GM18907 (cell line): ENCODE measurements around the gene AQP10.
A peak's percentile ranks its signal among the peaks of the same experiment; 100 is the strongest.
"Not testable (repeated sequence)": the region's sequence is repeated elsewhere in the genome, so short reads cannot be mapped to it uniquely, and the experiment has no call there.

Experiments used
- ATAC-seq: cut with Tn5 transposase; IDR thresholded peaks from one replicate; pipeline ENCODE4 v1.9.1; 2021; ENCODE audit warnings: mild to moderate bottlenecking, moderate library complexity; ENCODE audit not compliant: unreplicated experiment

The AQP10 gene

GRCh38 chr1:154342836-154343472, 22.1 kb downstream of the AQP10 start:
- no peak for ATAC-seq

- ATAC-seq, result no peak
Measured at GRCh38 chr1:154344977-154345837, 24.3 kb downstream of the AQP10 start.

- no peak for ATAC-seq
Measured at GRCh38 chr1:154346276-154346917, 25.5 kb downstream of the AQP10 start.

- ATAC-seq, result no peak
Measured at GRCh38 chr1:154347961-154348360, 27.1 kb downstream of the AQP10 start.

GRCh38 chr1:154348429-154349076, 27.7 kb downstream of the AQP10 start:
- ATAC-seq, result no peak

- ATAC-seq, result no peak
Measured at GRCh38 chr1:154349121-154349520, 28.2 kb downstream of the AQP10 start.

GRCh38 chr1:154350383-154350782, 29.5 kb downstream of the AQP10 start:
- no peak for ATAC-seq

- no peak for ATAC-seq
Measured at GRCh38 chr1:154351363-154352068, 30.6 kb downstream of the AQP10 start.

GRCh38 chr1:154352245-154352580, 31.3 kb downstream of the AQP10 start:
- no peak for ATAC-seq

GRCh38 chr1:154352581-154353459, 31.9 kb downstream of the AQP10 start:
- peak; percentile 53 for ATAC-seq

GRCh38 chr1:154353460-154353904, 32.6 kb downstream of the AQP10 start:
- peak; percentile 31 for ATAC-seq

GRCh38 chr1:154353966-154354365, 33.1 kb downstream of the AQP10 start:
- no peak for ATAC-seq

- no peak for ATAC-seq
Measured at GRCh38 chr1:154358519-154358918, 37.6 kb downstream of the AQP10 start.

GRCh38 chr1:154360288-154360687, 39.4 kb downstream of the AQP10 start:
- no peak for ATAC-seq

- not testable (repeated sequence) for ATAC-seq
Measured at GRCh38 chr1:154360881-154361280, 40.0 kb downstream of the AQP10 start.

- no peak for ATAC-seq
Measured at GRCh38 chr1:154361357-154361756, 40.5 kb downstream of the AQP10 start.

GRCh38 chr1:154371436-154371835, 50.5 kb downstream of the AQP10 start:
- ATAC-seq, result no peak

- not testable (repeated sequence) for ATAC-seq
Measured at GRCh38 chr1:154373777-154374357, 53.0 kb downstream of the AQP10 start.
